ENCODE measurements around the gene CARD19. TPM values are rescaled to one million over a fixed set of nuclear protein-coding genes. Genes with fewer than 3 reads are reported as not detected.

CARD19 gene
- total RNA-seq, 1 experiment from 2014 or later = 26.1 TPM

DNA sequence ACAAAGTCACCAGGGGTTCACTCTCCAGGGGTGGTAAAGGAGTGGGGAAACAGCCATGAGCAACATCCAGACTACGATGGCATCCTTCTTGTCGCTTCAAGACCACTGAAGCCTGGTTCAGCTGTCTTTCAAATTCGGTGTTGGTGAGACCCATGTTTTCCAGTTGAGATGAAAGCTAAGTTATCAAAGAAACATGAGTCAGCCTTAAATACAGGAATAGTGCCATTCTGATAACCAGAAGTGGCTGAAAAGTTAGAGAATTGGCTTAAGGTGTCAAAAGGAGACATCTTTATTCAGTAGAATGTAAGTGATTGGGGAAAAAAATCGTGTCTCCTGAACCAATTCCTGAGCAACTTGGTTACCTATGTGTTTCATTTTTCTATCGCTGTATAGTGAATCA, 7.0 kb upstream of the CARD19 start:
- Mint-ChIP-seq H3K4me1 (ENCODE audit: low read depth, unreplicated experiment) (peaks cover 22% of the 10 kb centered on the region), H3K27ac (ENCODE audit: unreplicated experiment) (no peak overlapping the region), H3K27me3 (ENCODE audit: unreplicated experiment) (no peaks in the 10 kb centered on the region), H3K4me3 (ENCODE audit: low read depth, unreplicated experiment) (no peak overlapping the region), H3K9me3 (ENCODE audit: low read depth, unreplicated experiment) (peaks cover 4% of the 10 kb centered on the region), H3K36me3 (ENCODE audit: insufficient read depth, unreplicated experiment) (peaks cover 8% of the 10 kb centered on the region)
- intact Hi-C loops (cut with micrococcal nuclease; ENCODE audit: unreplicated experiment) = no loop called here
- no TSS peak for BruUV-seq (replicated peaks)
- CTCF ChIA-PET = no interaction called here
- TF ChIP-seq, protein P1, sequence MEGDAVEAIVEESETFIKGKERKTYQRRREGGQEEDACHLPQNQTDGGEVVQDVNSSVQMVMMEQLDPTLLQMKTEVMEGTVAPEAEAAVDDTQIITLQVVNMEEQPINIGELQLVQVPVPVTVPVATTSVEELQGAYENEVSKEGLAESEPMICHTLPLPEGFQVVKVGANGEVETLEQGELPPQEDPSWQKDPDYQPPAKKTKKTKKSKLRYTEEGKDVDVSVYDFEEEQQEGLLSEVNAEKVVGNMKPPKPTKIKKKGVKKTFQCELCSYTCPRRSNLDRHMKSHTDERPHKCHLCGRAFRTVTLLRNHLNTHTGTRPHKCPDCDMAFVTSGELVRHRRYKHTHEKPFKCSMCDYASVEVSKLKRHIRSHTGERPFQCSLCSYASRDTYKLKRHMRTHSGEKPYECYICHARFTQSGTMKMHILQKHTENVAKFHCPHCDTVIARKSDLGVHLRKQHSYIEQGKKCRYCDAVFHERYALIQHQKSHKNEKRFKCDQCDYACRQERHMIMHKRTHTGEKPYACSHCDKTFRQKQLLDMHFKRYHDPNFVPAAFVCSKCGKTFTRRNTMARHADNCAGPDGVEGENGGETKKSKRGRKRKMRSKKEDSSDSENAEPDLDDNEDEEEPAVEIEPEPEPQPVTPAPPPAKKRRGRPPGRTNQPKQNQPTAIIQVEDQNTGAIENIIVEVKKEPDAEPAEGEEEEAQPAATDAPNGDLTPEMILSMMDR (IDR thresholded peaks at IDR 0.05; ENCODE audit: unreplicated experiment) = no peak
- DNase-seq = no peak

DNA sequence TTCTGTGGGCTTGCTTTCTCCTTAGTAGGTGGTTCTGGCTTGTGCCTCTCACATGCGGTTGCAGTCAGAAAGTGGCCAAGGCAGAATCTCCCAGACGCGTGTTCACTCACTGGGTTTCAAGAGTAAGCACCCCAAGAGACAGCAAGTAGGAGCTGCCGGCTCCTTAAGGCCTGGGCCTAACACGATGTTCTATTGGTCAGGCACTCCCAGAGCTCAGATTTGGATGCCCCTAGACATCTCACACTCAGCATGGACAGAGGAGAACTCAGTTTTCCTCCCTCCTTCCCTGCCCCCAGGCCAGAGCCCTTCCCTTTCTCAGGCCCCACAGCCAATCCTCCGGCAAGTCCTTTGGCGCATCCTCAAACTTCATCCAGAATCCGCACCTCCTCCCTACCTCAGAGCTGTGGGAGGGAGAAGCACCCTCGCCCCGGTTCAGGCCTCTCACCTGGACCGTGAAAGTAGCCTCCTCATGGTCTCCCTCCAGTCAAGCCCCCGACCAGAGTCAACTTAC, 6.5 kb upstream of the CARD19 start:
- Mint-ChIP-seq H3K27me3 (ENCODE audit: unreplicated experiment) (no peaks in the 10 kb centered on the region), H3K9me3 (ENCODE audit: low read depth, unreplicated experiment) (peaks cover 4% of the 10 kb centered on the region), H3K27ac (ENCODE audit: unreplicated experiment) (no peak overlapping the region), H3K4me1 (ENCODE audit: low read depth, unreplicated experiment) (peaks cover 28% of the 10 kb centered on the region), H3K4me3 (ENCODE audit: low read depth, unreplicated experiment) (no peak overlapping the region), H3K36me3 (ENCODE audit: insufficient read depth, unreplicated experiment) (peaks cover 11% of the 10 kb centered on the region)
- CTCF ChIA-PET = no interaction called here
- TF ChIP-seq, protein P1 (IDR thresholded peaks at IDR 0.05; ENCODE audit: unreplicated experiment) = no peak
- intact Hi-C loops (cut with micrococcal nuclease; ENCODE audit: unreplicated experiment) = no loop called here
- no peak for DNase-seq
- BruUV-seq (replicated peaks) = no TSS peak

DNA sequence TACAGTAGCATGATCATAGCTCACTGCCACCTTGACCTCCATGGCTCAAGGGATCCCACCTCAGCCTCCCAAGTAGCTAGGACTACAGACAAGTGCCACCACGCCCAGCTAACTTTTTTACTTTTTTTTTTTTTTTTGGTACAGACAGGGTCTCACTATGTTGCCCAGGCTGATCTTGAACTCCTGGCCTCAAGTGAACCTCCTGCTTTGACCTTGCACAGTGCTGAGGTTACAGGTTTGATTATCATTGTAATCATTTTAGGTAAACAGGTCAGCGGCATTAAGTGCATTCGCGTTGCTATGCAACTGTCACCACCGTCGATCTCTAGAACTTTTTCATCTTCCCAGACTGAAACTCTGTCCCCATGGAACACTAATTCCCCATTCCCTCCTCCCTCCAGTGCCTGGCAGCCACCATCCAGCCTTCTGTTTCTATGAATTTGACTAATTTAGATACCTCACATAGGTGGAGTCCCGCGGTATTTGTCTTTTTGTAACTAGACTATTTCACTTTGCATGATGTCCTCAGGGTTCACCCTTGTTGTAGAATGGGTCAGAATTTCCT, 5.8 kb upstream of the CARD19 start:
- Mint-ChIP-seq H3K27ac (ENCODE audit: unreplicated experiment) (no peak overlapping the region), H3K4me3 (ENCODE audit: low read depth, unreplicated experiment) (no peak overlapping the region), H3K36me3 (ENCODE audit: insufficient read depth, unreplicated experiment) (peaks cover 11% of the 10 kb centered on the region), H3K9me3 (ENCODE audit: low read depth, unreplicated experiment) (peaks cover 4% of the 10 kb centered on the region), H3K27me3 (ENCODE audit: unreplicated experiment) (no peaks in the 10 kb centered on the region), H3K4me1 (ENCODE audit: low read depth, unreplicated experiment) (peaks cover 32% of the 10 kb centered on the region)
- BruUV-seq (replicated peaks) = no TSS peak
- no peak for DNase-seq
- intact Hi-C loops (cut with micrococcal nuclease; ENCODE audit: unreplicated experiment) = loop anchor here (10.0 kb wide), 1 partner anchor 135 kb away; no protein-coding TSS in a partner anchor
- TF ChIP-seq, protein P1 (IDR thresholded peaks at IDR 0.05; ENCODE audit: unreplicated experiment) = no peak
- CTCF ChIA-PET = no interaction called here

DNA sequence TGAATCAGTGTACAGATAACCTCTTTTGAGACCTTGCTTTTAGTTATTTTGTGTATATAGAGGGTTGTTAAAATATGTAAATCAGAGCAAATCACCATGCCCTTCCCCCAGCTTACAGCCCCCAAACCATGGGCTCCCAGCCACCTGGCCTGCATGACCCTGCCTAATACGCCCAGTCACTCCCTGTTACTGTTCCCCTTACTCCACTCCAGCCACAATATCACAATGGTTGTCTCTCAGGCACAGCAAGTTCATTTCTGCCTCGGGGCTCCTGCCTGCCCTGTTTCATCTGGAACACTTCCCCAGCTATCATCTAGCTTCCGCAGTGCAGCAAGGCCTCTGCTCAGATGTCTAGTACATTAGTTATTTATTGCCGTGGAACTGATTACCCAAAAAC, 5.0 kb upstream of the CARD19 start:
- Mint-ChIP-seq H3K36me3 (ENCODE audit: insufficient read depth, unreplicated experiment) (peaks cover 18% of the 10 kb centered on the region), H3K4me3 (ENCODE audit: low read depth, unreplicated experiment) (no peak overlapping the region), H3K27ac (ENCODE audit: unreplicated experiment) (no peak overlapping the region), H3K9me3 (ENCODE audit: low read depth, unreplicated experiment) (peaks cover 4% of the 10 kb centered on the region), H3K4me1 (ENCODE audit: low read depth, unreplicated experiment) (peaks cover 32% of the 10 kb centered on the region), H3K27me3 (ENCODE audit: unreplicated experiment) (no peaks in the 10 kb centered on the region)
- no TSS peak for BruUV-seq (replicated peaks)
- TF ChIP-seq, protein P1 (IDR thresholded peaks at IDR 0.05; ENCODE audit: unreplicated experiment) = no peak
- DNase-seq = no peak
- intact Hi-C loops (cut with micrococcal nuclease; ENCODE audit: unreplicated experiment) = loop anchor here (10.0 kb wide), 1 partner anchor 136 kb away; no protein-coding TSS in a partner anchor
- CTCF ChIA-PET = no interaction called here
